GM23338 (cell line): ENCODE measurements around the gene MYLK. TPM values are rescaled to one million over a fixed set of nuclear protein-coding genes. Genes with fewer than 3 reads are reported as not detected.

Experiments
- ATAC-seq: fragments of 200-7000 bp; cut with Tn5 transposase; 3 replicates; pipeline ENCODE4 v1.9.1; 2020
- DNase-seq: peaks from one replicate; pipeline ENCODE4 v3.0.0-alpha.2; 2015; ENCODE audit warnings: low spot score
- H2AFZ ChIP-seq: fragments of 200-600 bp; sonication (generic); 2 replicates; pipeline ENCODE4 v1.8.0; 2016; ENCODE audit warnings: antibody characterized with exemption, mild to moderate bottlenecking, moderate library complexity
- H3F3A ChIP-seq: fragments of 200-600 bp; sonication (generic); replicated peaks from 2 replicates; pipeline ENCODE4 v1.8.0; 2017; ENCODE audit warnings: antibody characterized with exemption, mixed run types, low read depth
- H3K27ac ChIP-seq: fragments of 200-600 bp; sonication (generic); 2 replicates; pipeline ENCODE4 v1.6.1; 2016; ENCODE audit warnings: low read depth
- H3K27me3 ChIP-seq: fragments of 200-600 bp; sonication (generic); 2 replicates; pipeline ENCODE4 v1.8.0; 2016; ENCODE audit warnings: mild to moderate bottlenecking, mixed run types, moderate library complexity; ENCODE audit not compliant: insufficient read depth
- H3K36me3 ChIP-seq: fragments of 200-600 bp; sonication (generic); 2 replicates; pipeline ENCODE4 v1.8.0; 2016; ENCODE audit warnings: mild to moderate bottlenecking; ENCODE audit not compliant: insufficient read depth
- H3K4me1 ChIP-seq: fragments of 200-600 bp; sonication (generic); 2 replicates; pipeline ENCODE4 v1.8.0; 2016; ENCODE audit warnings: mild to moderate bottlenecking, moderate library complexity; ENCODE audit not compliant: insufficient read depth
- H3K4me2 ChIP-seq: fragments of 200-600 bp; sonication (generic); 2 replicates; pipeline ENCODE4 v1.7.1; 2017; ENCODE audit warnings: mixed run types
- H3K4me3 ChIP-seq: fragments of 200-600 bp; sonication (generic); 2 replicates; pipeline ENCODE4 v1.6.1; 2016; ENCODE audit warnings: mixed run types
- H3K79me2 ChIP-seq: fragments of 200-600 bp; sonication (generic); replicated peaks from 2 replicates; pipeline ENCODE4 v1.8.0; 2017; ENCODE audit warnings: mild to moderate bottlenecking; ENCODE audit not compliant: insufficient read depth
- H3K9me2 ChIP-seq: fragments of 200-600 bp; sonication (generic); 2 replicates; pipeline ENCODE4 v1.8.0; 2017; ENCODE audit not compliant: insufficient read depth
- H4K20me1 ChIP-seq: fragments of 200-600 bp; sonication (generic); replicated peaks from 2 replicates; pipeline ENCODE4 v1.8.0; 2017; ENCODE audit warnings: mild to moderate bottlenecking; ENCODE audit not compliant: insufficient read depth
- H3K27ac Mint-ChIP-seq: 2 replicates; pipeline ENCODE4 v1.8.0; 2020; ENCODE audit warnings: inconsistent platforms, mild to moderate bottlenecking, moderate library complexity, mixed read lengths
- H3K27me3 Mint-ChIP-seq: 3 replicates; pipeline ENCODE4 v1.8.0; 2022; ENCODE audit warnings: low read depth, mild to moderate bottlenecking, moderate library complexity, mixed read lengths, inconsistent platforms; ENCODE audit not compliant: insufficient read depth, poor library complexity
- H3K36me3 Mint-ChIP-seq: 3 replicates; pipeline ENCODE4 v1.8.0; 2021; ENCODE audit warnings: low read depth, mild to moderate bottlenecking, inconsistent platforms, moderate library complexity, mixed read lengths
- H3K4me1 Mint-ChIP-seq: 3 replicates; pipeline ENCODE4 v1.8.0; 2020; ENCODE audit warnings: mild to moderate bottlenecking, inconsistent platforms, mixed read lengths
- H3K4me3 Mint-ChIP-seq: 3 replicates; pipeline ENCODE4 v1.8.0; 2021; ENCODE audit warnings: moderate library complexity, mild to moderate bottlenecking, inconsistent platforms, mixed read lengths
- H3K9me3 Mint-ChIP-seq: 3 replicates; pipeline ENCODE4 v1.8.0; 2020; ENCODE audit warnings: moderate library complexity, mild to moderate bottlenecking, inconsistent platforms, mixed read lengths
- CREB1 ChIP-seq: fragments of 250-450 bp; sonication (Bioruptor Pico); IDR thresholded peaks from 2 replicates; pipeline ENCODE4 v1.5.0; 2020; ENCODE audit warnings: low read depth, mild to moderate bottlenecking, moderate library complexity
- CTCF ChIP-seq, 2 experiments: fragments of 200-600 bp in 1 of 2; sonication (generic) in 1 of 2; conservative IDR thresholded peaks; 2 replicates each; pipeline versions ENCODE4 v1.5.1 to v1.6.1; 2016 to 2017; ENCODE audit warnings: antibody characterized with exemption in 2 of 2, low read depth in 2 of 2, mild to moderate bottlenecking in 2 of 2, moderate library complexity in 1 of 2
- EZH2 ChIP-seq: fragments of 200-600 bp; sonication (generic); IDR thresholded peaks from one replicate; pipeline ENCODE4 v1.8.0; 2017; ENCODE audit warnings: antibody characterized with exemption, mild to moderate bottlenecking, low read depth; ENCODE audit not compliant: unreplicated experiment
- EZH2phosphoT487 ChIP-seq: fragments of 200-600 bp; sonication (generic); IDR thresholded peaks from one replicate; pipeline ENCODE4 v1.8.1; 2018; ENCODE audit warnings: antibody characterized with exemption; ENCODE audit not compliant: unreplicated experiment
- JUNB ChIP-seq: IDR thresholded peaks from one replicate; pipeline ENCODE4 v1.6.1; 2016; ENCODE audit warnings: antibody characterized with exemption; ENCODE audit not compliant: unreplicated experiment
- NANOG ChIP-seq: IDR thresholded peaks from 2 replicates; pipeline ENCODE4 v1.6.1; 2016; ENCODE audit warnings: antibody characterized with exemption, borderline replicate concordance
- POLR2AphosphoS5 ChIP-seq: IDR thresholded peaks from 2 replicates; pipeline ENCODE4 v1.6.1; 2016; ENCODE audit warnings: antibody characterized with exemption, low read depth
- STAT1 ChIP-seq: IDR thresholded peaks from one replicate; pipeline ENCODE4 v1.6.1; 2016; ENCODE audit warnings: antibody characterized with exemption; ENCODE audit not compliant: unreplicated experiment
- ZNF114 ChIP-seq: fragments of 250-450 bp; sonication (Bioruptor Pico); IDR thresholded peaks from 2 replicates; pipeline ENCODE4 v1.5.0; 2020; ENCODE audit warnings: mild to moderate bottlenecking, moderate library complexity
- ZNF331 ChIP-seq: fragments of 250-450 bp; sonication (Bioruptor Pico); IDR thresholded peaks from 2 replicates; pipeline ENCODE4 v1.5.0; 2020; ENCODE audit warnings: low read depth, mild to moderate bottlenecking, moderate library complexity
- polyA plus RNA-seq: library from polyadenylated mRNA; unstranded; fragments of >200 nt; fragmentation: Nextera tagmentation; extraction: Ambion mirVana; gene quantifications from 2 replicates; pipeline ENCODE4 v1.2.1, GENCODE V29; 2016
- total RNA-seq: library from RNA; depleted of rRNA; stranded (reverse); fragments of >200 nt; shearing (Covaris generic); gene quantifications from 2 replicates; pipeline ENCODE4 v1.2.3, GENCODE V29; 2014
- TF ChIP-seq, protein P1 (sequence below): IDR thresholded peaks from one replicate; pipeline ENCODE4 v1.6.1; 2018; ENCODE audit warnings: antibody characterized with exemption; ENCODE audit not compliant: unreplicated experiment

The MYLK gene
- total and polyA plus RNA-seq, 2 experiments from 2014 or later = 11.5 to 17.9 TPM

GRCh38 chr3:123883111-123883510 lies 1.0 kb downstream of the MYLK start (continued):
- TF ChIP-seq, protein P1, sequence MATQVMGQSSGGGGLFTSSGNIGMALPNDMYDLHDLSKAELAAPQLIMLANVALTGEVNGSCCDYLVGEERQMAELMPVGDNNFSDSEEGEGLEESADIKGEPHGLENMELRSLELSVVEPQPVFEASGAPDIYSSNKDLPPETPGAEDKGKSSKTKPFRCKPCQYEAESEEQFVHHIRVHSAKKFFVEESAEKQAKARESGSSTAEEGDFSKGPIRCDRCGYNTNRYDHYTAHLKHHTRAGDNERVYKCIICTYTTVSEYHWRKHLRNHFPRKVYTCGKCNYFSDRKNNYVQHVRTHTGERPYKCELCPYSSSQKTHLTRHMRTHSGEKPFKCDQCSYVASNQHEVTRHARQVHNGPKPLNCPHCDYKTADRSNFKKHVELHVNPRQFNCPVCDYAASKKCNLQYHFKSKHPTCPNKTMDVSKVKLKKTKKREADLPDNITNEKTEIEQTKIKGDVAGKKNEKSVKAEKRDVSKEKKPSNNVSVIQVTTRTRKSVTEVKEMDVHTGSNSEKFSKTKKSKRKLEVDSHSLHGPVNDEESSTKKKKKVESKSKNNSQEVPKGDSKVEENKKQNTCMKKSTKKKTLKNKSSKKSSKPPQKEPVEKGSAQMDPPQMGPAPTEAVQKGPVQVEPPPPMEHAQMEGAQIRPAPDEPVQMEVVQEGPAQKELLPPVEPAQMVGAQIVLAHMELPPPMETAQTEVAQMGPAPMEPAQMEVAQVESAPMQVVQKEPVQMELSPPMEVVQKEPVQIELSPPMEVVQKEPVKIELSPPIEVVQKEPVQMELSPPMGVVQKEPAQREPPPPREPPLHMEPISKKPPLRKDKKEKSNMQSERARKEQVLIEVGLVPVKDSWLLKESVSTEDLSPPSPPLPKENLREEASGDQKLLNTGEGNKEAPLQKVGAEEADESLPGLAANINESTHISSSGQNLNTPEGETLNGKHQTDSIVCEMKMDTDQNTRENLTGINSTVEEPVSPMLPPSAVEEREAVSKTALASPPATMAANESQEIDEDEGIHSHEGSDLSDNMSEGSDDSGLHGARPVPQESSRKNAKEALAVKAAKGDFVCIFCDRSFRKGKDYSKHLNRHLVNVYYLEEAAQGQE = no peak
- TF ChIP-seq CREB1 (CRISPR knock-in tag) (no peak), CTCF (conservative IDR thresholded peaks at IDR 0.05; ENCODE audit: low read depth in 2 of 2) (no peak), JUNB (no peak), ZNF331 (CRISPR knock-in tag) (no peak), EZH2phosphoT487 (no peak), STAT1 (no peak), POLR2AphosphoS5 (no peak), EZH2 (no peak), ZNF114 (CRISPR knock-in tag) (no peak), NANOG (no peak)

GRCh38 chr3:123881771-123882170 lies 2.4 kb downstream of the MYLK start:
- no peaks in the 10 kb centered on the region; the same call in 1 of the 2 replicates for H4K20me1 ChIP-seq
- DNase-seq (peak; percentile 61), ATAC-seq (peak; percentile 8)
- Mint-ChIP-seq H3K27me3 (peaks cover 22% of the 10 kb centered on the region), H3K4me1 (peaks cover 23% of the 10 kb centered on the region), H3K4me3 (no peak overlapping the region), H3K9me3 (no peaks in the 10 kb centered on the region), H3K36me3 (no peaks in the 10 kb centered on the region; the same call in 2 of the 3 replicates), H3K27ac (0 out of 2 replicates have a peak overlapping the region, but pooled peaks have one; percentile 79)
- no peak overlapping the region for H3K4me3 ChIP-seq
- H3K4me2 ChIP-seq = no peak overlapping the region
- H3K27ac ChIP-seq = no peak overlapping the region
- H3K36me3 ChIP-seq = no peaks in the 10 kb centered on the region
- peaks cover 21% of the 10 kb centered on the region for H3K4me1 ChIP-seq
- H3K27me3 ChIP-seq = peaks cover 13% of the 10 kb centered on the region
- TF ChIP-seq CREB1 (CRISPR knock-in tag) (no peak), CTCF (conservative IDR thresholded peaks at IDR 0.05; ENCODE audit: low read depth in 2 of 2) (peak in 1 of 2 experiments; percentile 49; a peak in 2 of 4 replicates)
- H3F3A ChIP-seq = 0 out of 2 replicates have a peak, but pooled peaks cover 7% of the 10 kb centered on the region
- peaks cover 8% of the 10 kb centered on the region; the same call in 1 of the 2 replicates for H3K9me2 ChIP-seq
- no peak overlapping the region for H2AFZ ChIP-seq
- H3K79me2 ChIP-seq = no peaks in the 10 kb centered on the region
